Naive thymus-derived CD8-positive, alpha-beta T cell (primary cell): Measurements from ENCODE around the gene GOLPH3. TPM values are rescaled to one million over a fixed set of nuclear protein-coding genes. Genes with fewer than 3 reads are reported as not detected.
A peak's percentile ranks its signal among the peaks of the same experiment; 100 is the strongest.
"Not testable (repeated sequence)": the region's sequence is repeated elsewhere in the genome, so short reads cannot be mapped to it uniquely, and the experiment has no call there.

Source experiments
- ATAC-seq, 2 donors: fragments of 150-1000 bp; cut with Tn5 transposase in 1 of 2; sonication (Bioruptor Pico), chemical (Tn5 transposase) in 1 of 2; 1 replicate in 1 of 2; 2 replicates in 1 of 2; pipeline ENCODE4 v1.10.0; 2021; ENCODE audit warnings: mild to moderate bottlenecking in 2 of 2, moderate library complexity in 2 of 2
- POLR2A ChIA-PET: fragments of 350-600 bp; sonication (Branson Sonifier 250); formaldehyde crosslinking; loops from one replicate; lab custom pipeline; 2021; ENCODE audit warnings: antibody characterized with exemption; lab: Charles Lee
- DNase-seq, 10 donors: peaks; one replicate each; pipeline versions ENCODE4 v3.0.0 to v3.0.0-alpha.2; 2020 to 2022
- H3K27ac Mint-ChIP-seq, 10 donors: one replicate each; pipeline ENCODE4 v1.8.0; 2020 to 2022; ENCODE audit warnings: mild to moderate bottlenecking in 10 of 10, mixed read lengths in 10 of 10, moderate library complexity in 4 of 10, inconsistent platforms in 1 of 10
- H3K27me3 Mint-ChIP-seq, 5 donors: one replicate each; pipeline ENCODE4 v1.8.0; 2021 to 2022; ENCODE audit warnings: mixed read lengths in 5 of 5
- H3K36me3 Mint-ChIP-seq, 3 donors: one replicate each; pipeline ENCODE4 v1.8.0; 2020 to 2022; ENCODE audit warnings: mixed read lengths in 3 of 3, mild to moderate bottlenecking in 2 of 3, inconsistent platforms in 1 of 3
- H3K4me1 Mint-ChIP-seq, 4 donors: one replicate each; pipeline ENCODE4 v1.8.0; 2021 to 2022; ENCODE audit warnings: mixed read lengths in 4 of 4
- H3K4me3 Mint-ChIP-seq, 10 donors: one replicate each; pipeline ENCODE4 v1.8.0; 2020 to 2022; ENCODE audit warnings: mild to moderate bottlenecking in 10 of 10, mixed read lengths in 10 of 10, moderate library complexity in 6 of 10, inconsistent platforms in 1 of 10
- H3K9me3 Mint-ChIP-seq, 9 donors: one replicate each; pipeline ENCODE4 v1.8.0; 2020 to 2022; ENCODE audit warnings: mixed read lengths in 9 of 9, mild to moderate bottlenecking in 3 of 9, inconsistent platforms in 1 of 9, moderate library complexity in 1 of 9
- polyA plus RNA-seq, 3 donors: library from polyadenylated mRNA; unstranded; fragments of 300-500 nt; fragmentation: Illumina TruSeq; gene quantifications; one replicate each; pipeline ENCODE4 v1.2.3, GENCODE V29; 2021
- total RNA-seq, 8 experiments: library from RNA in 2 of 8; stranded (reverse) in 2 of 8; gene quantifications; one replicate each; pipeline ENCODE4 v1.2.3 and lab custom pipeline; 2021 to 2026

Gene GOLPH3
- total and polyA plus RNA-seq, 5 experiments from 2014 or later, result 63.7 to 88.0 (median 65.7) TPM

DNA sequence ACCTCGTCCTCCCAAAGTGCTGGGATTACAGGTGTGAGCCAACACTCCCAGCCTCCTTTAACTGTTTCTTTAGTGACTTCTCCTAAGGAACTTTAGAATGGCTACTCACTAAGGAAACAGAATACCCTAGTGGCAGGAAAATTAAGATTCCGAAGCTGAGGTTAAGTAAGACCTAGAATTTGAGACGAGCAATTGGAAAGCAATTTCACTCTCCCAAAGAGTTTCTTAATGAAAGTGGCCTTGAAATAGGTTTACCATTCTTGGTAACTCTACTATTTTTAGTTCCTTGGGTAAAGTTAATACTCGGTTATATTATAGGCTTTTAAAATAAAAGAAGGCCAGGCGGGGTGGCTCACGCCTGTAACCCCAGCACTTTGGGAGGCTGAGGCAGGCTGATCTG lies 22.9 kb upstream of the GOLPH3 start:
- no peak overlapping the region for H3K27ac Mint-ChIP-seq
- DNase-seq (no peak), ATAC-seq (no peak)
- peaks cover 0 to 2% (median 0%) of the 10 kb centered on the region in 3 donors for H3K36me3 Mint-ChIP-seq
- H3K27me3 Mint-ChIP-seq, result peaks cover 7 to 15% (median 12%) of the 10 kb centered on the region in 5 donors
- no peak overlapping the region for H3K4me3 Mint-ChIP-seq
- H3K9me3 Mint-ChIP-seq, result peaks cover 0 to 2% (median 0%) of the 10 kb centered on the region in 9 donors
- H3K4me1 Mint-ChIP-seq, result peaks cover 0 to 9% (median 3%) of the 10 kb centered on the region in 4 donors
- POLR2A ChIA-PET, result no interaction called here

GRCh38 chr5:32195265-32195664 lies 21.1 kb upstream of the GOLPH3 start:
- POLR2A ChIA-PET, result no interaction called here
- Mint-ChIP-seq H3K9me3 (peaks cover 0 to 2% (median 0%) of the 10 kb centered on the region in 9 donors), H3K4me1 (peaks cover 0 to 9% (median 3%) of the 10 kb centered on the region in 4 donors), H3K4me3 (no peak overlapping the region), H3K27me3 (peaks cover 7 to 15% (median 10%) of the 10 kb centered on the region in 5 donors), H3K27ac (no peak overlapping the region), H3K36me3 (peaks cover 0 to 2% (median 0%) of the 10 kb centered on the region in 3 donors)
- no peak for DNase-seq
- ATAC-seq, result no peak

DNA sequence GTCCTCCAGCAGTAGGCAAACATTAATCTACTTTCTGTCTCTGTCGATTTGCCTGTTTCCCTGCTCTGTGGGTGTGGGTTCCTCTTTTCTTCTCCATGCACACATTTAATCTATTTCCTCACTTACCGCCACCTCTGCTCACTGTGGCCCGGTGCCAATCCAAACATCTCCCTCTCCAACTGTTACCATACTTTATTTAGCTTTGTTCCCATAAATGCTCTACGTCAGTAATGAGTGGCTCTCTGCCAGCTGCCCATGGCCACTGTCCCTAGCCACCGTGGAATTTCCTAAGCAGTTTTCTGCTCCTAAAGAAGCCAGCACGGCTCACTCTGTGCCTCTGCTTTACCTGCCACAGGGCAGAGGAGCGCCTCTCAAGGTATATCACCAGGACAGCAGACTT lies 19.5 kb upstream of the GOLPH3 start:
- H3K27me3 Mint-ChIP-seq, result peaks cover 4 to 15% (median 10%) of the 10 kb centered on the region in 5 donors
- DNase-seq (no peak), ATAC-seq (no peak)
- peaks cover 0 to 9% (median 3%) of the 10 kb centered on the region in 4 donors for H3K4me1 Mint-ChIP-seq
- H3K27ac Mint-ChIP-seq, result no peak overlapping the region
- peaks cover 0 to 2% (median 0%) of the 10 kb centered on the region in 9 donors for H3K9me3 Mint-ChIP-seq
- H3K4me3 Mint-ChIP-seq, result no peak overlapping the region
- peaks cover 0 to 2% (median 0%) of the 10 kb centered on the region in 3 donors for H3K36me3 Mint-ChIP-seq
- POLR2A ChIA-PET, result no interaction called here

GRCh38 chr5:32190095-32190494 lies 16.0 kb upstream of the GOLPH3 start:
- POLR2A ChIA-PET, result no interaction called here
- H3K36me3 Mint-ChIP-seq, result peaks cover 0 to 2% (median 0%) of the 10 kb centered on the region in 3 donors
- DNase-seq (no peak), ATAC-seq (no peak)
- peaks cover 4 to 15% (median 7%) of the 10 kb centered on the region in 5 donors for H3K27me3 Mint-ChIP-seq
- H3K4me1 Mint-ChIP-seq, result peaks cover 0 to 9% (median 4%) of the 10 kb centered on the region in 4 donors
- H3K4me3 Mint-ChIP-seq, result no peak overlapping the region
- H3K9me3 Mint-ChIP-seq, result peaks cover 0 to 7% (median 0%) of the 10 kb centered on the region in 9 donors
- no peak overlapping the region for H3K27ac Mint-ChIP-seq

DNA sequence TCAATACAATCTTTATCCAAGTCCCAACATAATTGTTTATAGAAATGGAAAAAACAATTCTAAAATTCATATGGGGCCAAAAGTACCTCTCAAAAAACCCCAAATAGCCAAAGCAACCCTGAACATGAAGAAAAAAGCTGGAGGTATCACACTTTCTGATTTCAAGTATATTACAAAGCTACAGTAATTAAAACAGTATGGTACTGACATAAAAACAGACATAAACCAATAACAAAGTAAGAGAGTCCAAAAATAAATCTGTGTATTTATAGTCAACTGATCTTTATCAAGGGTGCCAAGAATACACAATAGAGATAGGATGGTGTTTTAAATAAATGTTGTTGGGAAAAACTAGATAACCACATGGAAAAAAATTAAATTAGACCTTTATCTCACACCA lies 13.6 kb upstream of the GOLPH3 start:
- DNase-seq, result no peak

GRCh38 chr5:32182463-32183063 lies 8.4 kb upstream of the GOLPH3 start:
- no peak overlapping the region for H3K4me3 Mint-ChIP-seq
- ATAC-seq, result no peak
- no peak for DNase-seq
- peaks cover 0 to 7% (median 2%) of the 10 kb centered on the region in 5 donors for H3K27me3 Mint-ChIP-seq
- H3K36me3 Mint-ChIP-seq, result no peaks in the 10 kb centered on the region
- POLR2A ChIA-PET, result no interaction called here
- H3K4me1 Mint-ChIP-seq, result peaks cover 0 to 4% (median 1%) of the 10 kb centered on the region in 4 donors
- no peak overlapping the region for H3K27ac Mint-ChIP-seq
- peaks cover 0 to 5% (median 0%) of the 10 kb centered on the region in 9 donors for H3K9me3 Mint-ChIP-seq

More for the DNA sequence above, 13.6 kb upstream of the GOLPH3 start:
- peaks cover 0 to 4% (median 1%) of the 10 kb centered on the region in 4 donors for H3K4me1 Mint-ChIP-seq
- POLR2A ChIA-PET, result no interaction called here
- H3K27me3 Mint-ChIP-seq, result no peaks in the 10 kb centered on the region
- no peak overlapping the region for H3K4me3 Mint-ChIP-seq
- no peaks in the 10 kb centered on the region for H3K36me3 Mint-ChIP-seq
- peaks cover 0 to 5% (median 0%) of the 10 kb centered on the region in 9 donors for H3K9me3 Mint-ChIP-seq
- H3K27ac Mint-ChIP-seq, result no peak overlapping the region
- ATAC-seq, result no peak

DNA sequence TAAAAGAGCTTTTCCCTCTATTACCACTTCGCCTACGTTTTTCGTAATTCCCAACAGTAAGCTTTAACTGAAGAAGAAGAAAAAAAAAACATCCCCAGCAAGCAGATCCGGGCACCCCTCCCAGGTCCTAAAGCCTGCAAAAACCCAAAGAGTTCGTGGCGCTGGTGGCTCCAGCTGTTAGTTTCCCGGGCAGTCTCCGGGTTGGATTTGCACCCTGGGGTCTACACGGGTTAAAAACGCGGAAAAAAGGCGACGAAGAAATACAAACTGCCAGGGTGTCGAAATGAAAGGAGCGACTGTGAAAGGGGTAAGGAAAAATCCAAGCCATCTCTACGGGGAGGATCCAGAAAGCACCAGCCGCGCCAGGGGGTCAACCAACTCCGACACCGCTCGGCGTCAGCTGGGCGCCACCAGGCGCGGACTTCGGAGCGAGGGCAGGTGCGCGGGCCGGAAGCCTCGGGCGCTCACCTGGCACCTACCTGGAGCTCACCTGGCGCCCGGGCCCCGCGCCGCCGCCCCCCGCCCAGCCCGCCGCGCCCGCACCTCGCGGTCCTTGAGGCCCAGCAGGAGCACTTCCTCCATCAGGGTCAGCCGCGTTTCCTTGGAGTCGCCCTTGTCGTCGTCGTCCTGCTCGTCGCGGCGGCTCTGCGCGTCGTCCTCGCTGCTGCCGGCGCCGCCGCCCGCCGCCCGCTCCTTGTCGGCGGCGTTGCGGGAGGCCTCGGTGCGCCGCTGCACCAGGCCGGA lies 680 bp downstream of the GOLPH3 start:
- no peaks in the 10 kb centered on the region for H3K9me3 Mint-ChIP-seq
- peaks cover 0 to 28% (median 10%) of the 10 kb centered on the region in 3 donors for H3K36me3 Mint-ChIP-seq
- DNase-seq (peak in 7 of 10 donors; percentile 6 to 70 (median 31)), ATAC-seq (peak; percentile 19 to 38)
- peak overlapping the region; percentile 95 to 98 (median 97) for H3K27ac Mint-ChIP-seq
- H3K4me1 Mint-ChIP-seq, result peaks cover 14 to 47% (median 41%) of the 10 kb centered on the region in 4 donors
- H3K27me3 Mint-ChIP-seq, result peaks cover 0 to 3% (median 2%) of the 10 kb centered on the region in 5 donors
- POLR2A ChIA-PET, result interaction anchor here (0.6 to 3.0 kb wide), 11 partner anchors 8 to 642 kb away, joined by 3 to 10 read pairs (median 4); partner anchors contain the start of genes C5orf22, DROSHA, MTMR12 and SUB1
- H3K4me3 Mint-ChIP-seq, result peak overlapping the region; percentile 88 to 99 (median 97)

- peak overlapping the region; percentile 90 to 98 (median 96) for H3K27ac Mint-ChIP-seq
- peak overlapping the region; percentile 88 to 99 (median 97) for H3K4me3 Mint-ChIP-seq
- H3K27me3 Mint-ChIP-seq, result peaks cover 0 to 2% (median 0%) of the 10 kb centered on the region in 5 donors
- peaks cover 0 to 33% (median 14%) of the 10 kb centered on the region in 3 donors for H3K36me3 Mint-ChIP-seq
- DNase-seq (peak in 2 of 10 donors; percentile 18 to 22), ATAC-seq (no peak)
- no peaks in the 10 kb centered on the region for H3K9me3 Mint-ChIP-seq
- POLR2A ChIA-PET, result interaction anchor here (0.6 to 3.0 kb wide), 7 partner anchors 9 to 413 kb away, joined by 3 to 10 read pairs (median 5); partner anchors contain the start of genes MTMR12, SUB1 and ZFR
- H3K4me1 Mint-ChIP-seq, result peaks cover 18 to 51% (median 44%) of the 10 kb centered on the region in 4 donors
These were observed 1.2 kb downstream of the GOLPH3 start for GRCh38 chr5:32172923-32173266.

DNA sequence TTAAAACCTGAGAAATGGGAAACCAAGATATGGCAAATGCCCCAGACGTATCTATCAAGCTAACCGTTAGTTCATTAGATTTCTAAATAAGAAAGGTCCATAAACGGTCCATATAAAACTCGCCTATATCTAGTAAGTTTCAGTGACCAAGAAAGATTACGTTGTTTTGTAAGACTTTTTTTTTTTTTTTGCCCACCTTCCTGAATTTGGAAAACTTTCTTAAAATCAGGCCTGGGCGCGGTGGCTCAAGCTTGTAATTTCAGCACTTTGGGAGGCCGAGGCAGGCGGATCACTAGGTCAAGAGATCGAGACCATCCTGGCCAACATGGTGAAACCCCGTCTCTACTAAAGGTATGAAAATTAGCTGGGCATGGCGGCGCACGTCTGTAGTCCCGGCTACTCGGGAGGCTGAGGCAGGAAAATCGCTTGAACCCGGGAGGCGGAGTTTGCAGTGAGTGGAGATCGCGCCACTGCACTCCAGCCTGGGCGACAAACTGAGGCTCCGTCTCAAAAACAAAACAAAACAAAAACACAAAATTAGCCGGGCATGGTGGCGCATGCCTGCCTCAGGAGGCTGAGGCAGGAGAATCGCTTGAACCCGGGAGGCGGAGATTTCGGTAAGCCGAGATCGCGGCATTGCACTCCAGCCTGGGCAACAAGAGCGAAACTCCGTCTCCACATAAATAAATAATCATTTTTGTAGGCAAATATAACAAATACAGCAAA lies 1.8 kb downstream of the GOLPH3 start:
- H3K27me3 Mint-ChIP-seq, H3K9me3 Mint-ChIP-seq, ATAC-seq: not testable (repeated sequence)
- H3K27ac Mint-ChIP-seq, result peak overlapping the region; percentile 90 to 98 (median 96)
- H3K4me1 Mint-ChIP-seq, result peaks cover 18 to 53% (median 45%) of the 10 kb centered on the region in 4 donors
- peaks cover 0 to 39% (median 15%) of the 10 kb centered on the region in 3 donors for H3K36me3 Mint-ChIP-seq
- peak overlapping the region; percentile 88 to 99 (median 97) for H3K4me3 Mint-ChIP-seq
- peak in 2 of 10 donors; percentile 5 to 13 for DNase-seq
- POLR2A ChIA-PET, result interaction anchor here (0.6 to 3.0 kb wide), 6 partner anchors 8 to 413 kb away, joined by 3 to 10 read pairs (median 4); partner anchors contain the start of gene SUB1

DNA sequence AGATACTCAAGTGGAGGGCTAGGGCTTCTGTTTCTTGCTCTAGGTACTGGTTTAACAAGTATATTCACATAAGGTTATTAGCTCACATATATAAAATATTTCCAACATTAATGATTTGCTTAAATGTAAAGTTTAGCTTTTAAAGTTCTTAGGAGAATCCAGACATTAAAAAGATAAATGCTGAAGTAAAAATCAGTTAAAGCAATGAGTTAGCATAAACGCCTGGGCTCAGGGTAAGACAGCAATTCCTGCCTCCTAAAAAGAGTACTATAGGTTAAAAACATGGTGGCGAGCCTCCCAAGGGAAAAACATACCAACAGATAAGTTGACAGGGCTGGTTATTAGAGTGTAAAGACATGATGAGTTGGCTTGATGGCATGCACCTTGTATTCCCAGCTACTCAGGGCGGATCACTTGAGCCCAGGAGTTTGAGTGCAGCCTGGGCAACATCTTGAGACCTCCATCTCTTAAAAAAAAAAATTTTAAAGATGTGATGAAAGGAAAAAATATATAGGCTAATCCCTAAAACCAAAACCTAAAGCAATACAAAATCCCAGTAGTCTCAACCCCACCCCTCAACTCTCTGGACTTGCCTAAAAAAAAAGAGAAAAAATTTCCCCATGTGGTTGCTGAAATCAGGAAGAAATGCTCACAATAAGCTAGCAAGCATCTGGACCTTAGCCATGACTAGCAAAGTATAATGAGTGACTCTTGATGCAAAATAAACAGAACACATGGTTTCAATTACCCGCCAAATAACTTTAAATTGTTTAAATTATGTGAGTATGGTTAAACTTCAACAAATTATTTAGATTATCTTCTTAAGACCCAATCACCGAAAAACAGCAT lies 3.6 kb downstream of the GOLPH3 start:
- Mint-ChIP-seq H3K4me3 (peak overlapping the region; percentile 15 to 57 (median 41)), H3K9me3 (no peaks in the 10 kb centered on the region), H3K27me3 (no peaks in the 10 kb centered on the region), H3K4me1 (peaks cover 16 to 62% (median 44%) of the 10 kb centered on the region in 4 donors), H3K36me3 (peaks cover 0 to 48% (median 16%) of the 10 kb centered on the region in 3 donors), H3K27ac (peak overlapping the region in 5 of 10 donors; percentile 3 to 67 (median 31))
- POLR2A ChIA-PET, result interaction anchor here (1.0 kb wide), 1 partner anchor 13 kb away, joined by 3 read pairs; no protein-coding TSS in a partner anchor
- no peak for ATAC-seq
- DNase-seq, result no peak

DNA sequence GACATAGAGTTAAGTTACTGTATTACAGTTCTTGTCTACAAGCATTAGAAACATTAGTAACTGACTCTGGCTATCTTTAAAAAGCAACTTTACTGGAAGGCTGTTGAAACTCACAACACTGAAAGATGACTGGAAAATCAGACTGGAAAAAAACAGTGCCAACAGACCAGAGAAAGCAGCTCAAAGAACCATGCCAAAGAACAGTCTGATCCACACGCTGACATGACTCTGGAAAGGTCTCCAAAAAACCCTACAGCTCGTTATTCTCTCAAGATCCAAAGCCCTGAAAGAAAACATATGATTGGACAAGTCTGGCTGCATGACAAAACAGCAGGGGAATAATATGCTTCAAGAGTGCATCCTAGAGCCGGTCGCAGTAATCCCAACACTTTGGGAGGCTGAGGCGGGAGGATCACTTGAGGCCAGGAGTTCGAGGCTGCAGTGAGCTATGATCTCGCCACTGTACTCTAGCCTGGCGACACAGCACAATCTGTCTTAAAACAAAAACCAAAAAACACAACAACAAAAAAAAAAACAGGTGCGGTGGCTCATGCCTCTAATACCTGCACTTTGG lies 5.6 kb downstream of the GOLPH3 start:
- POLR2A ChIA-PET, result interaction anchor here (0.8 kb wide), 1 partner anchor 10 kb away, joined by 4 read pairs; no protein-coding TSS in a partner anchor
- H3K4me3 Mint-ChIP-seq, result peak overlapping the region in 4 of 10 donors; percentile 0 to 35 (median 8)
- no peaks in the 10 kb centered on the region for H3K27me3 Mint-ChIP-seq
- H3K36me3 Mint-ChIP-seq, result peaks cover 0 to 59% (median 21%) of the 10 kb centered on the region in 3 donors
- H3K4me1 Mint-ChIP-seq, result peaks cover 13 to 75% (median 49%) of the 10 kb centered on the region in 4 donors
- peak overlapping the region in 6 of 10 donors; percentile 18 to 55 (median 41) for H3K27ac Mint-ChIP-seq
- DNase-seq (no peak), ATAC-seq (no peak)
- H3K9me3 Mint-ChIP-seq, result no peaks in the 10 kb centered on the region
